H1 (cell line): Measurements from ENCODE around the gene RNF215. TPM values are rescaled to one million over a fixed set of nuclear protein-coding genes. Genes with fewer than 3 reads are reported as not detected.

Experiments
- CTCF ChIA-PET: fragments of 300-600 bp; sonication (Branson Sonifier 250); formaldehyde crosslinking; loops from one replicate; lab custom pipeline; 2021; ENCODE audit not compliant: partially characterized antibody; lab: Charles Lee
- POLR2A ChIA-PET: fragments of 300-600 bp; sonication (Branson Sonifier 250); formaldehyde crosslinking; loops from one replicate; lab custom pipeline; 2021; ENCODE audit warnings: inconsistent platforms; ENCODE audit not compliant: partially characterized antibody; lab: Charles Lee
- DNase-seq, 2 experiments: peaks; one replicate each; pipeline versions ENCODE4 v3.0.0 to v3.0.0-alpha.2; 2010 to 2022; ENCODE audit warnings: low spot score in 2 of 2, low read depth in 1 of 2, mixed read lengths in 1 of 2
- FAIRE-seq: peaks from 2 replicates; lab custom pipeline; 2011; peaks lifted over from hg19 to GRCh38; lab: Jason Lieb, UNC
- H2AFZ ChIP-seq: 2 replicates; pipeline ENCODE4 v1.8.1; 2012; ENCODE audit warnings: low read length, inconsistent platforms
- H2AK5ac ChIP-seq: 2 replicates; pipeline ENCODE4 v1.6.1; 2013; ENCODE audit warnings: low read depth, low read length
- H2BK120ac ChIP-seq: replicated peaks from 2 replicates; pipeline ENCODE3; 2013; ENCODE audit warnings: low read depth, low read length, inconsistent platforms
- H2BK12ac ChIP-seq: 2 replicates; pipeline ENCODE4 v1.6.1; 2013; ENCODE audit warnings: low read depth, low read length
- H2BK15ac ChIP-seq: 2 replicates; pipeline ENCODE4 v1.6.1; 2013; ENCODE audit warnings: low read length
- H2BK20ac ChIP-seq: 2 replicates; pipeline ENCODE4 v1.6.1; 2013; ENCODE audit warnings: low read length
- H2BK5ac ChIP-seq: 2 replicates; pipeline ENCODE4 v1.6.1; 2013; ENCODE audit warnings: low read depth, low read length
- H3K14ac ChIP-seq: 2 replicates; pipeline ENCODE4 v1.6.1; 2013; ENCODE audit warnings: inconsistent platforms; ENCODE audit not compliant: insufficient read length
- H3K18ac ChIP-seq: 2 replicates; pipeline ENCODE4 v1.6.1; 2013; ENCODE audit warnings: low read length; ENCODE audit errors: extremely low read depth
- H3K23ac ChIP-seq: 2 replicates; pipeline ENCODE4 v1.6.1; 2013; ENCODE audit warnings: inconsistent platforms; ENCODE audit not compliant: insufficient read length
- H3K23me2 ChIP-seq: 2 replicates; pipeline ENCODE4 v1.6.1; 2013; ENCODE audit warnings: low read depth, low read length
- H3K27ac ChIP-seq: 2 replicates; pipeline ENCODE4 v1.6.1; 2011; ENCODE audit warnings: low read depth, low read length, inconsistent platforms
- H3K27me3 ChIP-seq, 4 experiments: replicated peaks in 1 of 4; 1 replicate in 1 of 4; 2 replicates in 3 of 4; pipeline versions ENCODE4 v1.6.1 to v1.8.1; 2011 to 2013; ENCODE audit warnings: low read length in 3 of 4, mild to moderate bottlenecking in 3 of 4, inconsistent platforms in 2 of 4, mixed read lengths in 2 of 4, moderate library complexity in 1 of 4; ENCODE audit not compliant: control insufficient read depth in 3 of 4, insufficient read depth in 3 of 4; ENCODE audit errors: extremely low read depth in 1 of 4
- H3K36me3 ChIP-seq, 4 experiments: 2 replicates each; pipeline versions ENCODE4 v1.6.1 to v1.8.1; 2011 to 2013; ENCODE audit warnings: mild to moderate bottlenecking in 4 of 4, low read length in 3 of 4, moderate library complexity in 2 of 4, control low read depth in 1 of 4, inconsistent platforms in 1 of 4; ENCODE audit not compliant: insufficient read depth in 4 of 4, control insufficient read depth in 2 of 4
- H3K4ac ChIP-seq: replicated peaks from 2 replicates; pipeline ENCODE3; 2013; ENCODE audit warnings: low read length, low read depth, mixed read lengths, inconsistent platforms; ENCODE audit not compliant: insufficient read length
- H3K4me1 ChIP-seq, 4 experiments: replicated peaks in 1 of 4; 1 replicate in 1 of 4; 2 replicates in 3 of 4; pipeline versions ENCODE4 v1.6.1 to v1.8.1; 2011 to 2013; ENCODE audit warnings: low read length in 3 of 4, inconsistent platforms in 2 of 4, mixed read lengths in 1 of 4; ENCODE audit not compliant: insufficient read depth in 4 of 4, control insufficient read depth in 3 of 4
- H3K4me2 ChIP-seq, 2 experiments: 2 replicates each; pipeline versions ENCODE4 v1.6.1 to v1.8.1; 2011 to 2013; ENCODE audit warnings: low read depth in 2 of 2, low read length in 2 of 2, control low read depth in 1 of 2, inconsistent platforms in 1 of 2, mild to moderate bottlenecking in 1 of 2; ENCODE audit not compliant: insufficient read depth in 1 of 2
- H3K4me3 ChIP-seq, 4 experiments: fragments of 200-600, 300-600 bp in 1 of 4; sonication (generic), shearing (Covaris generic), sonication (Bioruptor Twin) in 1 of 4; 2 replicates each; pipeline versions ENCODE4 v1.5.1 to v1.8.1; 2011 to 2016; ENCODE audit warnings: low read length in 4 of 4, low read depth in 3 of 4, control low read depth in 2 of 4, inconsistent platforms in 2 of 4, mild to moderate bottlenecking in 2 of 4, mixed read lengths in 1 of 4, moderate library complexity in 1 of 4; ENCODE audit not compliant: insufficient read depth in 2 of 4; ENCODE audit errors: extremely low read depth in 1 of 4
- H3K56ac ChIP-seq: replicated peaks from 2 replicates; pipeline ENCODE3; 2013; ENCODE audit warnings: low read depth, mild to moderate bottlenecking, mixed read lengths, low read length, inconsistent platforms; ENCODE audit not compliant: insufficient read length
- H3K79me1 ChIP-seq: 2 replicates; pipeline ENCODE4 v1.6.1; 2013; ENCODE audit warnings: low read depth, low read length, control low read depth
- H3K79me2 ChIP-seq, 2 experiments: 2 replicates each; pipeline versions ENCODE4 v1.6.1 to v1.8.1; 2012 to 2013; ENCODE audit warnings: low read length in 2 of 2, mild to moderate bottlenecking in 2 of 2, inconsistent platforms in 1 of 2; ENCODE audit not compliant: insufficient read depth in 2 of 2, control insufficient read depth in 1 of 2
- H3K9ac ChIP-seq, 4 experiments: replicated peaks in 1 of 4; 1 replicate in 1 of 4; 2 replicates in 3 of 4; pipeline versions ENCODE4 v1.6.1 to v1.8.1; 2011 to 2013; ENCODE audit warnings: low read depth in 3 of 4, low read length in 3 of 4, control low read depth in 2 of 4, mild to moderate bottlenecking in 2 of 4, moderate library complexity in 2 of 4, inconsistent platforms in 1 of 4; ENCODE audit errors: extremely low read depth in 1 of 4
- H3K9me3 ChIP-seq, 2 experiments: 2 replicates each; pipeline versions ENCODE4 v1.6.1 to v1.8.1; 2012 to 2013; ENCODE audit warnings: mild to moderate bottlenecking in 2 of 2, moderate library complexity in 2 of 2, control low read depth in 1 of 2, inconsistent platforms in 1 of 2, low read depth in 1 of 2, low read length in 1 of 2, mixed read lengths in 1 of 2; ENCODE audit not compliant: insufficient read depth in 2 of 2
- H4K20me1 ChIP-seq, 2 experiments: replicated peaks in 1 of 2; 2 replicates each; pipeline versions ENCODE3 to v1.8.1; 2011 to 2013; ENCODE audit warnings: inconsistent platforms in 2 of 2, low read length in 2 of 2, mild to moderate bottlenecking in 1 of 2; ENCODE audit not compliant: insufficient read depth in 2 of 2, control insufficient read depth in 1 of 2
- H4K5ac ChIP-seq: 2 replicates; pipeline ENCODE4 v1.6.1; 2013; ENCODE audit warnings: low read length, low read depth, mixed read lengths, inconsistent platforms; ENCODE audit not compliant: insufficient read length
- H4K8ac ChIP-seq: 2 replicates; pipeline ENCODE4 v1.8.0; 2013; ENCODE audit warnings: mild to moderate bottlenecking, moderate library complexity, low read length, inconsistent platforms; ENCODE audit not compliant: insufficient read depth; ENCODE audit errors: extremely low read depth
- H4K91ac ChIP-seq: replicated peaks from 2 replicates; pipeline ENCODE3; 2013; ENCODE audit warnings: low read length, mixed read lengths, inconsistent platforms; ENCODE audit not compliant: insufficient read length
- BRCA1 ChIP-seq: IDR thresholded peaks from 2 replicates; pipeline ENCODE4 v1.6.1; 2012; ENCODE audit warnings: low read depth, low read length, improper control_type of control experiment
- E2F6 ChIP-seq: IDR thresholded peaks from 2 replicates; pipeline ENCODE4 v1.6.1; 2012; ENCODE audit warnings: inconsistent platforms
- EGR1 ChIP-seq: IDR thresholded peaks from 2 replicates; pipeline ENCODE4 v1.6.1; 2011; ENCODE audit warnings: low read depth, low read length, borderline replicate concordance
- EP300 ChIP-seq, 2 experiments: IDR thresholded peaks; 1 replicate in 1 of 2; 2 replicates in 1 of 2; pipeline ENCODE4 v1.6.1; 2011 to 2012; ENCODE audit warnings: low read depth in 2 of 2, low read length in 2 of 2, mild to moderate bottlenecking in 2 of 2, borderline replicate concordance in 1 of 2, inconsistent platforms in 1 of 2, moderate library complexity in 1 of 2
- GTF2F1 ChIP-seq: IDR thresholded peaks from 2 replicates; pipeline ENCODE4 v1.6.1; 2012; ENCODE audit warnings: low read depth, low read length, improper control_type of control experiment, borderline replicate concordance
- JUND ChIP-seq: IDR thresholded peaks from 2 replicates; pipeline ENCODE4 v1.6.1; 2011; ENCODE audit warnings: mild to moderate bottlenecking, improper control_type of control experiment, low read length
- PHF8 ChIP-seq: fragments of 200-600 bp; sonication (generic); conservative IDR thresholded peaks from 2 replicates; pipeline ENCODE4 v1.7.1; 2012; ENCODE audit warnings: low read depth, mild to moderate bottlenecking, inconsistent platforms, low read length, moderate library complexity
- POLR2A ChIP-seq, 2 experiments: IDR thresholded peaks; 1 replicate in 1 of 2; 2 replicates in 1 of 2; pipeline ENCODE4 v1.6.1; 2011; ENCODE audit warnings: low read depth in 2 of 2, low read length in 2 of 2, mild to moderate bottlenecking in 2 of 2; ENCODE audit errors: control extremely low read depth in 1 of 2
- RFX5 ChIP-seq: IDR thresholded peaks from 2 replicates; pipeline ENCODE4 v1.6.1; 2011; ENCODE audit warnings: low read depth, low read length, improper control_type of control experiment, borderline replicate concordance
- RNF2 ChIP-seq: fragments of 200-900, 300-1000 bp; sonication (generic); IDR thresholded peaks from 2 replicates; pipeline ENCODE4 v1.7.1; 2016; ENCODE audit warnings: borderline replicate concordance, low read depth, mild to moderate bottlenecking, antibody characterized with exemption, low read length; ENCODE audit not compliant: poor library complexity, severe bottlenecking; ENCODE audit errors: missing control alignments
- SIX5 ChIP-seq: IDR thresholded peaks from 2 replicates; pipeline ENCODE4 v1.6.1; 2011; ENCODE audit warnings: mild to moderate bottlenecking, low read depth, low read length
- TAF7 ChIP-seq: optimal IDR thresholded peaks from 2 replicates; pipeline ENCODE3; 2011; ENCODE audit warnings: low read depth, mild to moderate bottlenecking, inconsistent platforms, low read length, moderate library complexity, borderline replicate concordance
- WGBS, 2 experiments: shearing (Covaris generic) in 1 of 2; methylation state at CpG; one replicate each; pipeline versions ENCODE4 v1.1.6 to v1.1.7; 2013 to 2015; ENCODE audit warnings: low lambda C conversion rate in 2 of 2, mixed read lengths in 2 of 2, inconsistent platforms in 1 of 2, low coverage in 1 of 2, missing lambda C conversion rate in 1 of 2; ENCODE audit not compliant: insufficient replicate concordance in 2 of 2, insufficient coverage in 1 of 2, insufficient read length in 1 of 2; ENCODE audit errors: extremely low coverage in 1 of 2, missing lambda C conversion rate in 1 of 2; 5-methylcytosine and 5-hydroxymethylcytosine counted together
- polyA plus RNA-seq, 7 experiments: library from polyadenylated mRNA; depleted of rRNA in 3 of 7; stranded (reverse) in 5 of 7; unstranded in 2 of 7; fragments of >200 nt in 5 of 7; fragments of 200-250 nt in 2 of 7; gene quantifications; 1 replicate in 5 of 7; 2 replicates in 1 of 7; 4 replicates in 1 of 7; pipeline versions ENCODE4 v1.2.1 to v1.2.3, GENCODE V29; 2011 to 2013; ENCODE audit warnings: missing spikeins in 2 of 7, mixed read lengths in 2 of 7
- total RNA-seq: library from RNA; stranded (reverse); fragmentation: NEBNext Ultra II Directional; extraction: Animal tissue kit (Norgen Biotek cat#: 25700); gene quantifications from 2 replicates; pipeline ENCODE4 v1.2.1, GENCODE V29; 2021

RNF215 gene
- total and polyA plus RNA-seq, 2 of the 8 experiments (the other 6 are each of a cell fraction or from before 2014, with no cell fraction given) = 13.1 to 19.0 TPM

GRCh38 chr22:30344447-30345200, 42.6 kb downstream of the RNF215 start:
- H2AK5ac ChIP-seq = no peak overlapping the region
- H2BK20ac ChIP-seq = no peak overlapping the region
- H2BK120ac ChIP-seq = no peak overlapping the region
- no peak overlapping the region for H2BK15ac ChIP-seq
- peaks cover 17% of the 10 kb centered on the region in 2 experiments for H4K20me1 ChIP-seq
- H2AFZ ChIP-seq = no peak overlapping the region
- H4K5ac ChIP-seq = no peak overlapping the region
- no peak for FAIRE-seq
- H3K4me1 ChIP-seq = no peaks in the 10 kb centered on the region
- H3K4me2 ChIP-seq = no peak overlapping the region
- no peak overlapping the region for H3K23ac ChIP-seq
- H3K4ac ChIP-seq = no peak overlapping the region
- H3K14ac ChIP-seq = no peak overlapping the region
- no peak overlapping the region for H3K27ac ChIP-seq
- H3K36me3 ChIP-seq = peaks cover 42 to 93% (median 82%) of the 10 kb centered on the region in 4 experiments
- no peak overlapping the region for H4K91ac ChIP-seq
- no peak overlapping the region for H4K8ac ChIP-seq
- no peaks in the 10 kb centered on the region; the same call in 1 of the 2 replicates for H3K79me1 ChIP-seq
- POLR2A ChIA-PET = no interaction called here
- H3K9ac ChIP-seq = no peak overlapping the region
- H3K18ac ChIP-seq = no peak overlapping the region
- no peaks in the 10 kb centered on the region for H3K9me3 ChIP-seq
- peaks cover 0 to 13% of the 10 kb centered on the region in 2 experiments; a peak in 1 of 4 replicates for H3K79me2 ChIP-seq
- H3K27me3 ChIP-seq = no peaks in the 10 kb centered on the region
- H2BK5ac ChIP-seq = no peak overlapping the region
- no peak overlapping the region for H2BK12ac ChIP-seq
- no peak overlapping the region for H3K56ac ChIP-seq
- 90% methylated on average over 13 of the region's 13 CpGs; no CpG with 5 or more reads in 1 of the 2 experiments for WGBS, 2 experiments
- DNase-seq = no peak
- H3K23me2 ChIP-seq = no peaks in the 10 kb centered on the region
- no peak overlapping the region for H3K4me3 ChIP-seq
- CTCF ChIA-PET = interaction anchor here (0.8 kb wide), 1 partner anchor 57 kb away, joined by 3 read pairs; no protein-coding TSS in a partner anchor
- TF ChIP-seq EP300 (IDR thresholded peaks at IDR 0.05; ENCODE audit: borderline replicate concordance in 1 of 2, low read depth in 2 of 2, low read length in 2 of 2) (no peak), JUND (no peak), POLR2A (IDR thresholded peaks at IDR 0.05; ENCODE audit: control extremely low read depth in 1 of 2, low read depth in 2 of 2, low read length in 2 of 2) (no peak), SIX5 (no peak), TAF7 (no peak), GTF2F1 (no peak), BRCA1 (no peak), RFX5 (no peak), E2F6 (no peak), PHF8 (no peak), EGR1 (no peak), RNF2 (no peak)
